IPS DF 6.9 (cell line): Measurements from ENCODE around the gene WASF3.
"Not testable (repeated sequence)": the region's sequence is repeated elsewhere in the genome, so short reads cannot be mapped to it uniquely, and the experiment has no call there.

Source experiments
- DNase-seq: peaks from one replicate; pipeline ENCODE4 v3.0.0-alpha.2; 2013; ENCODE audit warnings: low read depth, low spot score
- H3K27ac ChIP-seq: one replicate; pipeline ENCODE4 v1.5.1; 2013; ENCODE audit warnings: low read length, control low read depth
- H3K27me3 ChIP-seq: 2 replicates; pipeline ENCODE4 v1.6.1; 2013; ENCODE audit warnings: mild to moderate bottlenecking, low read length; ENCODE audit not compliant: control insufficient read depth, insufficient read depth
- H3K36me3 ChIP-seq: 2 replicates; pipeline ENCODE4 v1.6.1; 2013; ENCODE audit warnings: low read length; ENCODE audit not compliant: control insufficient read depth, insufficient read depth
- H3K4me1 ChIP-seq: 2 replicates; pipeline ENCODE4 v1.6.1; 2013; ENCODE audit warnings: low read length; ENCODE audit not compliant: control insufficient read depth, insufficient read depth
- H3K4me3 ChIP-seq: 2 replicates; pipeline ENCODE4 v1.5.1; 2013; ENCODE audit warnings: mild to moderate bottlenecking, low read length
- H3K9me3 ChIP-seq: 2 replicates; pipeline ENCODE4 v1.6.1; 2013; ENCODE audit warnings: low read length, inconsistent platforms; ENCODE audit not compliant: control insufficient read depth, insufficient read depth
- WGBS: extraction: QIAGEN DNeasy Blood & Tissue Kit; methylation state at CpG from one replicate; pipeline ENCODE4 v1.1.7; 2013; ENCODE audit warnings: mixed read lengths, missing lambda C conversion rate; ENCODE audit not compliant: insufficient read length, insufficient coverage; 5-methylcytosine and 5-hydroxymethylcytosine counted together

Gene WASF3

GRCh38 chr13:26721251-26722121, 164.0 kb downstream of the WASF3 start:
- Histone ChIP-seq H3K27ac (no peak overlapping the region), H3K9me3 (no peaks in the 10 kb centered on the region), H3K27me3 (no peaks in the 10 kb centered on the region), H3K4me3 (no peak overlapping the region), H3K4me1 (no peaks in the 10 kb centered on the region), H3K36me3 (no peaks in the 10 kb centered on the region)
- WGBS, result no CpG with 5 or more reads among the region's 26 CpGs
- no peak for DNase-seq

GRCh38 chr13:26722321-26722720, 164.8 kb downstream of the WASF3 start:
- no peaks in the 10 kb centered on the region for H3K9me3 ChIP-seq
- H3K27ac ChIP-seq, result no peak overlapping the region
- no peak overlapping the region for H3K4me3 ChIP-seq
- WGBS, result no CpG with 5 or more reads among the region's 5 CpGs
- H3K36me3 ChIP-seq, result no peaks in the 10 kb centered on the region
- H3K4me1 ChIP-seq, result no peaks in the 10 kb centered on the region
- DNase-seq, result no peak
- no peaks in the 10 kb centered on the region for H3K27me3 ChIP-seq

DNA sequence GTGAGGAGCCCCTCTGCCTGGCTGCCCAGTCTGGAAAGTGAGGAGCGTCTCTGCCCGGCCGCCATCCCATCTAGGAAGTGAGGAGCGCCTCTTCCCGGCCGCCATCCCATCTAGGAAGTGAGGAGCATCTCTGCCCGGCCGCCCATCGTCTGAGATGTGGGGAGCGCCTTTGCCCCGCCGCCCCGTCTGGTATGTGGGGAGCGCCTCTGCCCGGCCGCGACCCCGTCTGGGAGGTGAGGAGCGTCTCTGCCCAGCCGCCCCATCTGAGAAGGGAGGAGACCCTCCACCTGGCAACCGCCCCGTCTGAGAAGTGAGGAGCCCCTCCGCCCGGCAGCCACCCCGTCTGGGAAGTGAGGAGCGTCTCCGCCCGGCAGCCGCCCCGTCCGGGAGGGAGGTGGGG, 166.1 kb downstream of the WASF3 start:
- not testable (repeated sequence) for H3K4me1 ChIP-seq, H3K4me3 ChIP-seq, DNase-seq, H3K9me3 ChIP-seq, H3K27ac ChIP-seq, H3K27me3 ChIP-seq, H3K36me3 ChIP-seq
- no CpG with 5 or more reads among the region's 31 CpGs for WGBS

- DNase-seq, result no peak
- Histone ChIP-seq H3K4me1 (no peaks in the 10 kb centered on the region), H3K36me3 (no peaks in the 10 kb centered on the region), H3K27me3 (no peaks in the 10 kb centered on the region), H3K4me3 (no peak overlapping the region), H3K9me3 (no peaks in the 10 kb centered on the region), H3K27ac (no peak overlapping the region)
- WGBS, result no CpG with 5 or more reads among the region's 8 CpGs
Measured at GRCh38 chr13:26726684-26727083, 169.2 kb downstream of the WASF3 start.

GRCh38 chr13:26727122-26727521, 169.6 kb downstream of the WASF3 start:
- no peaks in the 10 kb centered on the region for H3K36me3 ChIP-seq
- WGBS, result no CpG with 5 or more reads among the region's 3 CpGs
- no peak overlapping the region for H3K4me3 ChIP-seq
- H3K9me3 ChIP-seq, result no peaks in the 10 kb centered on the region
- no peaks in the 10 kb centered on the region for H3K27me3 ChIP-seq
- no peak overlapping the region for H3K27ac ChIP-seq
- no peaks in the 10 kb centered on the region for H3K4me1 ChIP-seq
- no peak for DNase-seq

GRCh38 chr13:26727633-26728032, 170.2 kb downstream of the WASF3 start:
- no peak overlapping the region for H3K4me3 ChIP-seq
- DNase-seq, result no peak
- no peaks in the 10 kb centered on the region for H3K27me3 ChIP-seq
- H3K9me3 ChIP-seq, result no peaks in the 10 kb centered on the region
- H3K27ac ChIP-seq, result no peak overlapping the region
- no peaks in the 10 kb centered on the region for H3K4me1 ChIP-seq
- H3K36me3 ChIP-seq, result no peaks in the 10 kb centered on the region

DNA sequence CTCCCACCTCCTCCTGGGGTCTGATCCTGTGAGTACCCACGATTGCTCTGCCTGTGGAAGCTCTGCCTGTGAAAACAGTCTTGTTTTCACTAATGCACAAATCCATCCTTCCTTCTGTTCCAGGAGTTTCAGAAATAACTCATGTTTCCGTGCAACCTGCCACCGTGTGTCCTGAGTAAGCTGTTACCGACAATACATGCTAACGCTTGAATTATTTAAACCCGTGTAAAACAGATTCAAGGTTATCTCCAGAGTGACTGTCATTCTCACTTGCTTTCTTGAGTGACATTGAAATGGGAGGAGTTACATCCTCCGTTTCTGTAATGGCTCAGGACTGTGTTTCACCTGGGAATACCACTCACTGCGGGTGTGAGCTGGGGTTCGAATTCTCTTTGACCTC, 178.2 kb downstream of the WASF3 start:
- no CpG with 5 or more reads among the region's 9 CpGs for WGBS
- Histone ChIP-seq H3K36me3 (no peaks in the 10 kb centered on the region), H3K4me1 (no peaks in the 10 kb centered on the region), H3K27ac (no peak overlapping the region), H3K27me3 (no peaks in the 10 kb centered on the region), H3K4me3 (no peak overlapping the region), H3K9me3 (no peaks in the 10 kb centered on the region)
- no peak for DNase-seq
